HG02973 (cell line): Measurements from ENCODE around the gene TLE1.
"Not testable (repeated sequence)": the region's sequence is repeated elsewhere in the genome, so short reads cannot be mapped to it uniquely, and the experiment has no call there.

Source experiments
- ATAC-seq: cut with Tn5 transposase; IDR thresholded peaks from one replicate; pipeline ENCODE4 v1.9.1; 2021; ENCODE audit warnings: moderate library complexity; ENCODE audit not compliant: unreplicated experiment

Gene TLE1

GRCh38 chr9:81653240-81653639 lies 36.1 kb downstream of the TLE1 start:
- ATAC-seq = no peak

DNA sequence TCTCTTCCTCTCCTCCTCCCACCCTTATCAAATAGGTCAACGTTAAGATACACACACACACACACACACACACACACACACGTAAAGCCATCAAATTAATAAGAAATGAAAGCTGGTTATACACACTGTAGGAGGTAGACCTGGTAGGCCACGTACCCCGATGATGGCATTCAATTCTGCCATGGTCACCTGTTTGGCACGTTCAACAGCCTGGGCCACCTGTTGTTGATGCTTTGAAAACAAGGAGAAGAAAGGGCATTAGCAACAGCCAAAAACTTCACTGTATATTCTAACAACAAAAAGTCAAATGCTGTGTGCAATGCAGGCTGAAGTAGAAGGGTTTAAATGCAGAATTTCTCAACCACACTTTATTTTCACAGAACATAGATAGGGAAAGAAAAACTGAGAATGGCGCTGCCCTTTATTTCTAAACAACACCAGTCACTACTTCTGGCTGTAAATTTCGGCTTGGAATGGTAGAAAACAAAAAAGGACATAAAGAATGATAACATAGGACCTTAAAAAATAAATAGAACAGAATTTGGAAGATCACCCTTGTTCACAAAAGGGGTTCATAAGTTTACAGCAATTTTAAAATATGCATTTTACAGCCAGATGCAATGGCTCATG lies 37.2 kb downstream of the TLE1 start:
- no peak for ATAC-seq

GRCh38 chr9:81650586-81651515 lies 38.5 kb downstream of the TLE1 start:
- ATAC-seq = no peak

GRCh38 chr9:81649475-81650240 lies 39.7 kb downstream of the TLE1 start:
- no peak for ATAC-seq

DNA sequence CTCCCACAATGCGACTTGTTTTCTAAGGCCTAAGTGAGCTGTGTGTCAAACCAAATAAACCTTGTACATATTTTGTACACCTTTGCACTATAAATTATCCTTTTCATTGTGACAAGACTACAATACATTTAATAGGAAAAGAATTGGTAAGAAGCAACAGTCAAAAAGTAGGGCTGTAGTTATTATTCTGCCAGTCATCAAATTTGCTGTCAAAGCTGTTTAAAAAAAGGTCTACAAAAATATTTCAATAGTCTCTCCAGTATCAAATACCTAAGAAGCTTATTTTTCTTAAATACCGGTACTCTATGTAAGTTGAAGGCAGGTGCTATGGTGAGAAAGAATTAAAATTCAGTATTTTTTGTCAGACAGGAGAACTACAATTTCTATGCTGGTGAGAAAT lies 40.5 kb downstream of the TLE1 start:
- ATAC-seq = no peak

DNA sequence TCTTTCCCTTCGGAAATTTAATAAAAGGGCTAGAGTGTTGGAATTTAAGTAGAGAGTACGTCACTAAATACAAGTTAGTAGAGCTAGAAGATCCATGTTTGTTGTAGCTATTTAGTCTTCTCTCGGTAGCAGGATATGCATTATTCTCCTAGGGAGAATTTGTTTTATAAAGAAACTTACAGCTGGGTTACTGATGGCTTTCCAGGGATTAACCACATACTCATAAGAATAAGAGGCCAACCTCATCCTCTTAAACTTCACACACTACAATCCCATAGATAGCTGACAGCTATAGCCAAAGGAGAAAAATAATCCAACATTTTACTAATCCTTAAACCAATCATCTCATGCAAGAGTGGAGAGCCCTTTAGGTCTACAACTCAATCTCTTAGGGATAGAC lies 43.0 kb downstream of the TLE1 start:
- no peak for ATAC-seq

GRCh38 chr9:81644513-81644912 lies 44.8 kb downstream of the TLE1 start:
- not testable (repeated sequence) for ATAC-seq

DNA sequence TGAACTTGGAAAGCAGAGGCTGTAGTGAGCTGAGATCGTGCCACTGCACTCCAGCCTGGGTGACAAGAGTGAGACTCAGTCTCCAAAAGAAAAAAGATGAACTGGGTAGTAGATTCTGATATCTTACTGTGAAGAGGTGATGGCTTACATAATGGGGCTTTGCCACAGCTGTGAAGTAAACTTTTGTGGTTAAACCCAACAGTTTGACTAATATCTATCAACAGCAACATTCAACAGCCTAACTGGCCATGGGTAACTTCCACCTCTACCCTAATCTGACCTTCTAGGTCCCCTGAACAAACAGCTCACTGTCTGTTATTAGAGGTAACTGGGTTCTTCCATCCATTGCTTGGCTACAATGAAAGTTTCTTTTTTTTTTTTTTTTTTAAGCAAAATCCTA lies 52.1 kb downstream of the TLE1 start:
- ATAC-seq = no peak

- no peak for ATAC-seq
These were observed 53.1 kb downstream of the TLE1 start for GRCh38 chr9:81636255-81636599.

- ATAC-seq = no peak
These were observed 53.7 kb downstream of the TLE1 start for GRCh38 chr9:81635521-81636254.

GRCh38 chr9:81634915-81635516 lies 54.3 kb downstream of the TLE1 start:
- no peak for ATAC-seq

- ATAC-seq = no peak
These were observed 55.1 kb downstream of the TLE1 start for GRCh38 chr9:81633952-81634854.

DNA sequence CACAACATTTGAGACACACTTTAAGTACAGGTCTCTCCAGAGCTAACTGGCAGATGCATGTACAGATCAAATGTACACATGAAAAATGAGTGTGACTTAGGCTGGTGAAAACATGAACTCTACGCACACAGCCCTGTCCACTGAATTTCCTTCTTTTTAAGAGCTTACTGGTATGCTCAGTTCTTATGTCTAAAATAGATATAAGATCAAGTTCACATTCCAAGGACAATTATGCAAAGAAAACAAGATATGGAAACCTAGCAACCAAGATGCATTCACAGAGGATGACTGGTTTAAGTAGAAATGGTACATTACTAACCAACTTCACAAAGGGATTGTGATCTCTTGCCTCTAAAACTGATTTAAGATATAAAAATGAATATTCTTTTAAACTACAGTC lies 56.7 kb downstream of the TLE1 start:
- ATAC-seq = no peak

DNA sequence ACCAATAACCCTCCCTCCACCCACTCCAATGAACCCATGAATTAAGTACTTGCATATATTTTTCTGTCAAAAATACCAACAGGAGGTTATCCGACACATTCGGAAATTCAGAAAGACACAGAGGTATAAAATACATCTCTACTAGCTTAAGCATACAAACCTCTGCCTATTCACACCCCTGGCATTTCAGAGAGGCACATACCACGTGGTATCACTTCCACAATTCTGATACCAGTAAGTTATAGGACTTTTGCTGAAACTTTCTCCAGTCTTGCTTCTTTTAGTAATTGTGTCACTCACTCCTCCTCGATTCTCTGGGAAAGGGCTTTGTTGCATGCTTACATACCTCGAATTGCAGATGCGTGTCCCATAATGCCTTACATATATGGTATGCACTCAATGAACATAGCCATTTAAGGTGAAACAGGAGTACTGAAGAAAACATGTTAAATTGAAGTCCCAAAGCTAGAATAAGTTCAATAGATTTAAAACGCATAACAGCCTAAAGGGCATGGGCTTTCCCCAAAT lies 58.1 kb downstream of the TLE1 start:
- no peak for ATAC-seq

- ATAC-seq = no peak
These were observed 59.9 kb downstream of the TLE1 start for GRCh38 chr9:81629440-81629839.

DNA sequence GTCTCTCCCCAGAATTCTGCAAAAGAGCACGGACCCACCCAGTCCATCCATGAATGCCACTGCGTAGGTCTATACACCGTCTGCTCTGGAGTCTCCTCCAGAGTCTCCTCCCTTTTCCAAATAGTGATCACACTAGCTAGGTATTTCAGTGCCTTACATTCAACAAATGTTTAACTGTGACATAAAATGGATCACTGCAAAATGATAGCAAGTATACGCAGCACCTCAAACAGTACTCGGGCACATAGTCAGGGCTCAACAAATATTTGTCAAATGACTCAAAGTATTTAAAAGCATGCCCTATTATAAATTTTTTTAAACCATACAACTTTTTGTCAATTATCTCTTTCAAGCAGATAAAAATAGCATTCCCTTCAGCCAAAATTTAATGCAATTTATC lies 60.5 kb downstream of the TLE1 start:
- no peak for ATAC-seq

- ATAC-seq = no peak
These were observed 61.9 kb downstream of the TLE1 start for GRCh38 chr9:81627481-81627880.

DNA sequence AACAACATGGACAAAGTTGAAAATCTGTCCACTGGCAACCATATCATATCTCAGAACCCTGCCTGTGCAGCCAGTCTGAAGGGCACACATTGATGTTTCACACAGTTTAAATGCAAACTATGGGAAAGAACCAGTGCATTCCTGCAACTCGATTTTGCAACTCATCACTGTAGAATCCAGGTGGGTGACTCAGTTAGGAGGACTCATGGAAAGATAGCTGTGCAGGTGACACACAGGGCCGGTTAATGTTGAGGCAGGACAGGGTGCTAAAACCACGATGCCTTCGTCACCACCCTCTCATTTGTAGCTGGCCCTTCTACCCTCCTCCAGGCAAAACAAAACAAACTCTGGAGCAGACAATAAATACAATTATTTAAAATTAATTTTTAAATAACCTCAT lies 62.8 kb downstream of the TLE1 start:
- no peak for ATAC-seq

DNA sequence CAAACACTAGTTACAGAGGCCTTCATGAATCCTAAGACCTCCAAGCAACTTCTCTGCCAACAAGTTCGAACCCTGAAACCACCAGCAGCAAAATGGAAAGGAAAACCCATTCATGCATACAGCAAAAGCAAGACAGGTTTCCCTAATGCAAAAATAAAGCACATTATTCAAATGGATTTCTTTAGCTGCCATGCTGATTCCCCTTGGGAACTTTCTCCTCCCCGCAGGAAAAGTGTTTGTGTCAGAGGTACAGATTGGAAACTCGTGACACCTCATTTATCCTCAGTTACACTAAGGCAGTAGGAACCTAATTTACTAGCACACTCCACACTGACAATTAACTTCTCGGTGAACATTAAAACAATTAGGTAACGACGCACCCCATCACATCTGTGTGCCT lies 63.4 kb downstream of the TLE1 start:
- ATAC-seq = no peak
